Adrenal gland (tissue), 12 donors: ENCODE results near the gene CYP19A1. TPM values are rescaled to one million over a fixed set of nuclear protein-coding genes. Genes with fewer than 3 reads are reported as not detected.

Experiments used
- DNase-seq, 7 donors: peaks; one replicate each; pipeline ENCODE4 v3.0.0-alpha.2; 2019 to 2020
- H3K27ac ChIP-seq, 5 donors: fragments of 200-600 bp; sonication (generic) in 4 of 5; 1 replicate in 3 of 5; 2 replicates in 2 of 5; pipeline versions ENCODE4 v1.5.1 to v1.8.0; 2016 to 2020; ENCODE audit warnings: mild to moderate bottlenecking in 1 of 5
- H3K27me3 ChIP-seq: fragments of 200-600 bp; 2 replicates; pipeline ENCODE4 v1.8.0; 2021
- H3K36me3 ChIP-seq, 2 donors: fragments of 200-600 bp; replicated peaks in 1 of 2; 1 replicate in 1 of 2; 2 replicates in 1 of 2; pipeline versions ENCODE4 v1.5.1 to v1.8.0; 2018 to 2022
- H3K4me1 ChIP-seq, 2 donors: fragments of 200-600 bp; replicated peaks in 1 of 2; 1 replicate in 1 of 2; 2 replicates in 1 of 2; pipeline versions ENCODE4 v1.5.1 to v1.8.0; 2018 to 2021
- H3K4me3 ChIP-seq, 4 donors: fragments of 200-600 bp; sonication (generic) in 3 of 4; one replicate each; pipeline ENCODE4 v1.5.1; 2016 to 2018
- H3K9me3 ChIP-seq, 3 donors: fragments of 200-600 bp; sonication (generic) in 1 of 3; replicated peaks in 1 of 3; 1 replicate in 2 of 3; 2 replicates in 1 of 3; pipeline versions ENCODE4 v1.5.1 to v1.8.0; 2016 to 2021
- CTCF ChIP-seq, 6 experiments: fragments of 450-650 bp in 4 of 6; fragments of 200-600 bp in 2 of 6; sonication (generic) in 1 of 6; IDR thresholded peaks; 1 replicate in 5 of 6; 2 replicates in 1 of 6; pipeline versions ENCODE4 v1.5.1 to v1.8.0; 2016 to 2021; ENCODE audit warnings: antibody characterized with exemption in 6 of 6, mild to moderate bottlenecking in 2 of 6, moderate library complexity in 1 of 6
- POLR2A ChIP-seq, 2 donors: fragments of 450-650 bp; IDR thresholded peaks; one replicate each; pipeline ENCODE4 v1.6.1; 2017; ENCODE audit warnings: antibody characterized with exemption in 2 of 2, mild to moderate bottlenecking in 2 of 2, moderate library complexity in 1 of 2
- whole genome bisulfite sequencing, 4 donors: extraction: QIAGEN DNeasy Blood & Tissue Kit in 2 of 4; methylation state at CpG; one replicate each; pipeline versions ENCODE4 v1.1.5 to v1.1.7; 2013 to 2017; 5-methylcytosine and 5-hydroxymethylcytosine counted together
- intact Hi-C, 2 donors: fragments of 100-400 bp; cut with DNase I; formaldehyde crosslinking; loops; one replicate each; pipeline versions ENCODE4 v1.14.1 to v1.15.0; 2022 to 2023
- polyA plus RNA-seq, 3 donors: library from polyadenylated mRNA; stranded (reverse); fragments of 200-250 nt in 2 of 3; fragments of 350-450 nt in 1 of 3; fragmentation: Illumina TruSeq in 1 of 3; extraction: RNeasy Lipid Tissue Mini Kit (QIAGEN cat#74804) in 1 of 3; gene quantifications; one replicate each; pipeline ENCODE4 v1.2.3, GENCODE V29; 2013 to 2014
- total RNA-seq, 9 donors: library from RNA; depleted of rRNA in 4 of 9; stranded (reverse); fragments of >200 nt in 4 of 9; fragments of 120-200 nt in 1 of 9; fragmentation: NEBNext Ultra II Directional in 1 of 9; extraction: Animal tissue kit (Norgen Biotek cat#: 25700) in 1 of 9; gene quantifications; one replicate each; pipeline versions ENCODE4 v1.1.0 to v1.2.4, GENCODE V29; 2013 to 2023
- donor health status: healthy with polysubstance abuse.
- donor health status: Bipolar disorder and iron deficiency.
- donor health status: DM: yes; HTN: yes; CAD: no.
- donor health status: DM: no; HTN: no; CAD: no.
- donor health status: DM: no; HTN: no; CAD: no.
- donor health status: DM: yes; HTN: yes; CAD: no.

CYP19A1 gene
- total and polyA plus RNA-seq, 12 donors: 0.41 to 21.6 (median 1.3) TPM

DNA sequence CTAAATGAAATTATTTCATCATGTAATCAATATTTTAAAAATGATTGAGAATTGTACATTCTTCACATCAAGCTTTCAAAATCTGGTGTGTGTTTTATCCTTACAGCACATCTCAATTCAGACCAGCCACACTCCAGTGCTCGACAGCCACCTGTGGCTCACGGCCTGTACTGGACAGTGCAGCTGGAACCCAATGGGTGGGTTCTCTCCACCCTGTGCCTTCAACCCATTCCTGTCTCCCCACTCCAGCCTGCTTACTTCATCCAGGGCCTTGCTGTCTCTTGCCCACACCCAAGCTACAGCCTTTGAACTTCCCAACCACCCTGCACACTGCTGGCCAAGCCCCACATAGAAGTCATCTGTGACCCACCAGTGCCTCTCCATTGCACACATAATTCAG lies 17.6 kb downstream of the CYP19A1 start:
- Histone ChIP-seq H3K4me3 (no peak overlapping the region), H3K4me1 (peaks cover 0 to 16% of the 10 kb centered on the region in 2 donors), H3K27ac (no peak overlapping the region), H3K36me3 (no peaks in the 10 kb centered on the region), H3K9me3 (no peaks in the 10 kb centered on the region), H3K27me3 (no peaks in the 10 kb centered on the region)
- DNase-seq: no peak
- no peak for TF ChIP-seq CTCF (IDR thresholded peaks at IDR 0.05)
- TF ChIP-seq POLR2A (IDR thresholded peaks at IDR 0.05): no peak
- 87 to 98% (median 96%) methylated on average over 2 of the region's 2 CpGs for WGBS, 4 donors
- intact Hi-C loops: no loop called here

- H3K27me3 ChIP-seq: no peaks in the 10 kb centered on the region
- 71 to 77% (median 74%) methylated on average over 2 of the region's 2 CpGs for WGBS, 4 donors
- H3K9me3 ChIP-seq: no peaks in the 10 kb centered on the region
- intact Hi-C loops: no loop called here
- peak overlapping the region in 1 of 5 donors; percentile 55 for H3K27ac ChIP-seq
- no peaks in the 10 kb centered on the region for H3K36me3 ChIP-seq
- TF ChIP-seq CTCF (IDR thresholded peaks at IDR 0.05) (no peak), POLR2A (IDR thresholded peaks at IDR 0.05) (no peak)
- H3K4me1 ChIP-seq: peaks cover 0 to 16% of the 10 kb centered on the region in 2 donors
- no peak for DNase-seq
- no peak overlapping the region for H3K4me3 ChIP-seq
These were observed 18.9 kb downstream of the CYP19A1 start for GRCh38 chr15:51319539-51319938.

GRCh38 chr15:51318382-51319150 lies 19.8 kb downstream of the CYP19A1 start:
- intact Hi-C loops: no loop called here
- peaks cover 0 to 16% of the 10 kb centered on the region in 2 donors for H3K4me1 ChIP-seq
- TF ChIP-seq POLR2A (IDR thresholded peaks at IDR 0.05): no peak
- no peak for TF ChIP-seq CTCF (IDR thresholded peaks at IDR 0.05)
- peak in 4 of 7 donors; percentile 9 to 69 (median 30) for DNase-seq
- H3K27ac ChIP-seq: peak overlapping the region in 3 of 5 donors; percentile 21 to 75 (median 56)
- H3K36me3 ChIP-seq: no peaks in the 10 kb centered on the region
- no peaks in the 10 kb centered on the region for H3K9me3 ChIP-seq
- WGBS, 4 donors: 68 to 77% (median 73%) methylated on average over 7 of the region's 7 CpGs
- no peaks in the 10 kb centered on the region for H3K27me3 ChIP-seq
- no peak overlapping the region for H3K4me3 ChIP-seq

GRCh38 chr15:51316636-51317035 lies 21.8 kb downstream of the CYP19A1 start:
- 90 to 100% (median 94%) methylated on average over 1 of the region's 1 CpG for WGBS, 4 donors
- Histone ChIP-seq H3K36me3 (no peaks in the 10 kb centered on the region), H3K9me3 (no peaks in the 10 kb centered on the region), H3K27me3 (no peaks in the 10 kb centered on the region), H3K4me3 (no peak overlapping the region), H3K27ac (no peak overlapping the region), H3K4me1 (peaks cover 0 to under 1% of the 10 kb centered on the region in 2 donors)
- intact Hi-C loops: no loop called here
- no peak for TF ChIP-seq CTCF (IDR thresholded peaks at IDR 0.05)
- TF ChIP-seq POLR2A (IDR thresholded peaks at IDR 0.05): no peak
- no peak for DNase-seq
